GM12873 (cell line): ENCODE results near the gene C17orf67.

Source experiments
- TF ChIP-seq, protein P1 (sequence below): IDR thresholded peaks from 2 replicates; pipeline ENCODE4 v1.5.1; 2012; ENCODE audit warnings: low read depth, mild to moderate bottlenecking, moderate library complexity, low read length, control low read depth; ENCODE audit not compliant: insufficient read depth; ENCODE audit errors: missing control alignments

Gene C17orf67

GRCh38 chr17:56850591-56850990, 16.9 kb upstream of the C17orf67 start:
- TF ChIP-seq, protein P1, sequence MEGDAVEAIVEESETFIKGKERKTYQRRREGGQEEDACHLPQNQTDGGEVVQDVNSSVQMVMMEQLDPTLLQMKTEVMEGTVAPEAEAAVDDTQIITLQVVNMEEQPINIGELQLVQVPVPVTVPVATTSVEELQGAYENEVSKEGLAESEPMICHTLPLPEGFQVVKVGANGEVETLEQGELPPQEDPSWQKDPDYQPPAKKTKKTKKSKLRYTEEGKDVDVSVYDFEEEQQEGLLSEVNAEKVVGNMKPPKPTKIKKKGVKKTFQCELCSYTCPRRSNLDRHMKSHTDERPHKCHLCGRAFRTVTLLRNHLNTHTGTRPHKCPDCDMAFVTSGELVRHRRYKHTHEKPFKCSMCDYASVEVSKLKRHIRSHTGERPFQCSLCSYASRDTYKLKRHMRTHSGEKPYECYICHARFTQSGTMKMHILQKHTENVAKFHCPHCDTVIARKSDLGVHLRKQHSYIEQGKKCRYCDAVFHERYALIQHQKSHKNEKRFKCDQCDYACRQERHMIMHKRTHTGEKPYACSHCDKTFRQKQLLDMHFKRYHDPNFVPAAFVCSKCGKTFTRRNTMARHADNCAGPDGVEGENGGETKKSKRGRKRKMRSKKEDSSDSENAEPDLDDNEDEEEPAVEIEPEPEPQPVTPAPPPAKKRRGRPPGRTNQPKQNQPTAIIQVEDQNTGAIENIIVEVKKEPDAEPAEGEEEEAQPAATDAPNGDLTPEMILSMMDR = no peak

DNA sequence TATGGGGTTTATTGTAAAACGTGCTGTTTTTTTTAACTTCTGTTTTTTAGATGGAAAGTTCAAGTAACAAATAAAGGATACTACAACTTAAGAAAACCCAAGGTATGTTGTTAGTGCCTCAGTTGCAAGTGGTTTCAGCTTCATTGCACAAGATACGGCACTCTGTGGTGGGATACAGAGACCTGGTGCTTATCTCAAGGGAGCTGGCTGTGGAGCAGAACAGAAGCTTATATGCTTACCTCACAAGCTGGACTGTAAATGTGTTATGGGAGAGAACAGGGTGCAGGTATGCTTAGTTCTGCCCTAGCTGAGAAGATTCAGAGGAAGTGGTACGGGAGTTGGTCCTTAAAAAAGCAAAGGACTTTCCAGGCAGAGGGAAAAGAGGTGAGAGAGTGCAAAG, 15.4 kb upstream of the C17orf67 start:
- TF ChIP-seq, protein P1 = no peak

- TF ChIP-seq, protein P1 = no peak
Observed at GRCh38 chr17:56847106-56847505, 13.4 kb upstream of the C17orf67 start.

- TF ChIP-seq, protein P1 = no peak
Observed at GRCh38 chr17:56845934-56846333, 12.2 kb upstream of the C17orf67 start.

DNA sequence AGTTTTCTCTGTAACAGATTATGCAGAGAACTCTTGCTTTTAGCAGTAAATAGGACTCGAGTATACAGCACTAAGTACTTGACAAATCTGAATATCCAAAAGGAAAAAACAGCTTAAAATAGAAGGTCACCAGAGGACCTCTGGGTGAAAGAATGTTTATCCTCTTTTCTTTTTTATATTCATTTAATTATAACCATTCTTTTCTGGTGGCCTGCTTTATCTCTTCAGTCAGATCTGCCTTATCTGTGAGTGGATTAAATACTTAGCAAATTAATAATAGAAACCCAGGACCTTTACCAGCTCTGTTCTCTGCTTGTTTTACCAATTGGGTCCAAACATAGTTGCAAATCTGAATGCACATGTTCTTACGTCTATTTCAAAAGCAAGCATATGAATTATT, 8.9 kb upstream of the C17orf67 start:
- TF ChIP-seq, protein P1 = no peak

- TF ChIP-seq, protein P1 = no peak
Observed at GRCh38 chr17:56838687-56839086, 5.0 kb upstream of the C17orf67 start.

DNA sequence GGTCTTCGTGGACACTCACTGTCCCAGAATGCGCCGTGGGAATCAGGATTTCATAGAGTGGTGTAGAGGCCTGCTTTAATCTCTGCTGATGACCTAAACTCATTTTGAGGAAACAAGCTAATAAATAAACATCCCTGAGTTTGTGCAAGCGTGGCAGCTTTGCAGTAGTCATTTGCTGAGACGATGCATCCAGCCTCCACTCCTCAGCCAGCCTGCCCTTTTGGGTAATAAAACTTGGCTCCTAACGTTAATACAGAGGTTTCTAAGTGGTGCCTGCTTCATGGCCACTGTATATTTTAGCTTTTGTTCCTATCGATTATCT, 1.5 kb upstream of the C17orf67 start:
- TF ChIP-seq, protein P1 = no peak
